GM12874 (cell line): Measurements from ENCODE around the gene FCRL5.

Experiments used
- TF ChIP-seq, protein P1 (sequence below): IDR thresholded peaks from 2 replicates; pipeline ENCODE4 v1.5.1; 2011; ENCODE audit warnings: low read depth, mild to moderate bottlenecking, control low read depth, low read length, moderate library complexity; ENCODE audit not compliant: insufficient read depth

The FCRL5 gene

DNA sequence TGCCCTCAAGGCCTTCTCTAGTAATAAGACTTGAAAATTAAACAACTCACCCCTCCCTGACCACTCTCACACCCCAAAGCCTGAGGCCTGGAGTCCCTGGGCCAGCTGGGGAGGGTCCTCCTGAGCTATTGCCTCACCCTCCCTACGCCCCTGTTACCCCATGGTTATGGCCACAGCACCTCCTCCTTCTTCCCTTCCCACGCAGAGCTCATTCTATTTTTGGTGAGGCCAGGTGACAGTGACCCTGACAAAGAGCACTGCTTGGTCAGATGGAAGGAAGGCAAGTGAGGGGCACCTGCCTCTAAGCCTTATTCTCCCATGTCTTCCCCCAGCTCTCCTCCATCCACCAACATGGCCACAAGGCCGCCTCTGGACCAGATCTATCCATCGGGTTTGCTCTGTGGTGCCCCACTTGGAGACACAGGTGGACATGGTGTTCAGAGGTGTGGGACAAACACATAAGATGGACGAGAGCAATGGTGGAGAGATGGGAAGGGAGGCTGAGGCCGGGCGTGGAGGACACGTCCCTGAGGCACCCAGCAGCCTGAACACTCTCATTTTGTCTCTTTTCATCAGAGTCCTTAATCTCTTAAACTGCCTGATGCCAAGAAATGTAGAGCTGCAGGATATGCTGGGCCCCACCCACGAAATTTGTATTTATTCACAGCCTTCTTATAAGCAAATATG lies 42.6 kb downstream of the FCRL5 start:
- TF ChIP-seq, protein P1, sequence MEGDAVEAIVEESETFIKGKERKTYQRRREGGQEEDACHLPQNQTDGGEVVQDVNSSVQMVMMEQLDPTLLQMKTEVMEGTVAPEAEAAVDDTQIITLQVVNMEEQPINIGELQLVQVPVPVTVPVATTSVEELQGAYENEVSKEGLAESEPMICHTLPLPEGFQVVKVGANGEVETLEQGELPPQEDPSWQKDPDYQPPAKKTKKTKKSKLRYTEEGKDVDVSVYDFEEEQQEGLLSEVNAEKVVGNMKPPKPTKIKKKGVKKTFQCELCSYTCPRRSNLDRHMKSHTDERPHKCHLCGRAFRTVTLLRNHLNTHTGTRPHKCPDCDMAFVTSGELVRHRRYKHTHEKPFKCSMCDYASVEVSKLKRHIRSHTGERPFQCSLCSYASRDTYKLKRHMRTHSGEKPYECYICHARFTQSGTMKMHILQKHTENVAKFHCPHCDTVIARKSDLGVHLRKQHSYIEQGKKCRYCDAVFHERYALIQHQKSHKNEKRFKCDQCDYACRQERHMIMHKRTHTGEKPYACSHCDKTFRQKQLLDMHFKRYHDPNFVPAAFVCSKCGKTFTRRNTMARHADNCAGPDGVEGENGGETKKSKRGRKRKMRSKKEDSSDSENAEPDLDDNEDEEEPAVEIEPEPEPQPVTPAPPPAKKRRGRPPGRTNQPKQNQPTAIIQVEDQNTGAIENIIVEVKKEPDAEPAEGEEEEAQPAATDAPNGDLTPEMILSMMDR, result no peak

DNA sequence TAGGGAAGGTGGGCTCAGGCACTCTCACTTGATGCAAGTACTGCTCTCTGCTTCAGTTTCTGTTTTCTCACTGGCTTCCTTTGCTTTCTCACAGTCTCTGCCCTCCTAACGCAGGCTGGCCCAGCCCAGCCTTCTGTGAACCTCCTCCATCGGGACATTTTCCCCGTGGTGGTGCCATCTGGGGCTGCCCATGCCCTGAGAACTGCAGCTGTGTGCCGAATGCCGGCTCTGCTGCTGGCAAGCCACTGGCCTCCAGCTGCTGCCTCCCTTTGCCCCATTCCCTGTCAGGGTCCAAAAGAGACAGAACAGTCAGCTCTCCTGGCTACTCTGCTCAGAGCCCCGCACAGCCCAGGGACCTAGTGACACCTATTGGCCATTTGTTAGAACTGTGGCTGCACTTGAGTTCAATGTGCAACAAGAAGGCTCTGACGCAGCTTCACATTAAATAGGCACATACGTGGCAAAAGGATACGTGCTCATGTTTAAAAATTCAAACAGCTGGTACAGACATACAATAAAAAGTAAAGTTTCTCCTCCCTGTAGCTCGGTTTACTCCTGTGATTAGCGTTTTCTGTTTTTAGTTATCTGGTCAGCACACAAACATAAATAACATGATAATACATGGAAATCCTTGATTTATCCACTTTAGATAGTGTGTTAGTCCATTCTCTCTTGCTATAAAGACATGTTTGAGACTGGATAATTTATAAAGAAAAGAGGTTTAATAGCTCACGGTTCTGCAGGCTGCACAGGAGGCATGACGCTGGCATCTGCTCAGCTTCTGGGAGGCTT lies 46.6 kb downstream of the FCRL5 start:
- TF ChIP-seq, protein P1, result peak; percentile 82

DNA sequence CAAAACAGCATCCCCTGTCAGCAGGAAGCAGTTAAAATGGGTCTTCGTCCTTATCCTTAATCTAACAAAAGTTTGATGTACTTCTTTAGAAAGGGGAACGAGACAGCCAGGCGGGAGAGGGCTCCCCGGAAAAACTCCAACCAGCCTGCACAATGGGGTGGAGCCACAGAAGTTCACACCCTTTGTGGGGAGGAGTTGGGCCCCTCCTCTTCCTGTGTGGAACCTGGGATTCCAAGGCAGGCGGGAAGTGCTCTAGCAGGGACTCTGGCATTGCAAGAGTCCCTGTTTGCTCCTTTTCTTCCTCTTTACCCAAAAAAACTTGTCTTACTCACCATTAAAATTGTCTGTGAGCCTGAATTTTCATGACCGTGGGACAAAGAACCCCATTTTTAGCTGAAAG lies 47.7 kb downstream of the FCRL5 start:
- TF ChIP-seq, protein P1, result no peak

DNA sequence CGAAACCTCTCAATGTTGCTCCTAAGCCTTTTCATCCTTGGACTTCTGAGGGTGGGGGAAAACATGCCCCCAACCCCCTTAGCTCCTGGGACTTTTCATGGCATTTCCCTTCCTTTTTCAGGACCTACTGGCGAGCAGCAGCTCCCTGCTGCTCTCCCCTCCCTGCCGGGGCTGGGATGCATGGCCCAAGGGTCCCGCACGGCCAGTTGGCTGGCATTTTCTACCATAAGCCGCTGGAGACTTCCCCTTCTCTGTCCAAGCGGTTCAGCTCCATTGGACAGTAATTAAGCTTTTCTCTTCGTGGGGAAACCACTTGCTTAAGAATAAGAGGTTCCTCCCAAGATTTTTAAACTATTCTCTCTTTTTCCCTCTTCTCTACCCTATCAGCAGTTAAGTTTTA lies 52.8 kb downstream of the FCRL5 start:
- TF ChIP-seq, protein P1, result no peak

DNA sequence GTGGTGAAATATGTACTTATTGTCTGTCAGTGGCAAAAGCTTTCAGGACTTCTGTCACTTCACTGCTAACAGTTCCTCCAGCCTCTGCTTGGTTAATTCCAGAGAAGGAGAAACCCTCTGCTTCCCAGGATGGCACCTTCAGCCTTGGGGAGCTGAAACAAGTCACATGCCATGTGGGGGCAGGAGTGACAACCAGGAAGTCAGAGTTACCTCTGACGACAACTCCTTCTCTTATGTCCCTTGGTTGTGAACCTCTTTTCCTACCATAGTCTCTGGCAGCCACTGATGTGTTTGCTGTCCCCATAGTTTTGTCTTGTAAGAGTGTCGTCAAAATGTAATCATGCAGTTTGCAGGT lies 53.6 kb downstream of the FCRL5 start:
- TF ChIP-seq, protein P1, result no peak

DNA sequence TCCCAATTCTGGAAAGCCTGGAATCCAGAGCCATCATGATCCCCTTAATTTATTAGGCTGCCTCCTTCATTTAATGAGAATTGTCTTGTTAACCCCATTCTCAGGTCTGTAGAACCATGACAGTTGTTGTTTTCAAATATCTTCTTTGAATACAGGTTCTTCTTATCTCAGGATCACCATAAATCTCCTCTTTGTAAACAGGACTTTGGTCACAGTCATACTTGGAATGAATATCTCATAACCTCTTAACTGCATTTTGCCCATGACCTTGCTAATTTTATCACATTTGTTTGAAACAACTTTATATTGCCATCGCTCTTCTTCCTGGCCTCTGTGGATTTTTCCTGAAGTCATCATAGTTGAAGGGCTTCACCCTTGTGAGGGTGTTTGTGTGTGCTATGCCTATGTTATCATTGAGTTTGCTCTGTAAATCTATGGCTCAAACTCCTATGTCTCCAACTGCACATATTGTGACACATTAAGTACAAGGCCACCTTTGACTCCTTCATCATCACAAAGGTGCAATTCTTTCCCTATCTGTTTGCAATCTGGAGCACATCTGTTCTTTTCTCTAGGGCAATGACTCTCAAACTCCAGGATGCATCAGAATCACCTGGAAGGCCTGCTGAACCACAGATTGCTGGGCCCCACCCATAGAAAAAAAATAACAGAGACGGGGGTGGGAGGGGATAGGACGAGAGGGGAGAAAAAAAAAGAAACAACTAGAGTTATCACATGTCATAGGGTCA lies 54.2 kb downstream of the FCRL5 start:
- TF ChIP-seq, protein P1, result no peak

DNA sequence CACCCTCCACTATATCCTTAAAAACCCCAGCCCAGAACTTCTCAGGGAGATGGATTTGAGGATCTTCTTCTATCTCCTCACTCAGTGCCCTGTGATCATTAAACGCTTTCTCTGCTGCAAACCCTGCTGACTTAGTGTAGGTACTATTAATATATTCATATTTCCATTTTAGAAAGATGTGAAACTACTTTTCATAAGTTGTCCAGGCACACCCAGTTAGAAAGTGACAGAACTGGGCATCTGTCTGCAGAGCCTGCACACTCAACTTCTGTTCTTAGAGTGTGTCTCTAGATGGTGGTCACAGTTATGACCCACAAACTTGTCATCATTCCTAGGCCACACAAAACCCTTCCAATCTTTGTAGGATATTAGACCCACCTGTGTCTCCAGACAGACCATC lies 55.0 kb downstream of the FCRL5 start:
- TF ChIP-seq, protein P1, result no peak
